GM12865 (cell line): ENCODE measurements around the gene SIRT5.
A peak's percentile ranks its signal among the peaks of the same experiment; 100 is the strongest.

ENCODE experiments used
- DNase-seq: peaks from one replicate; pipeline ENCODE4 v3.0.0; 2010; ENCODE audit warnings: low read depth
- H3K4me3 ChIP-seq: 2 replicates; pipeline ENCODE4 v1.5.1; 2011; ENCODE audit warnings: mild to moderate bottlenecking, low read depth, low read length, control low read depth
- CTCF ChIP-seq: IDR thresholded peaks from 2 replicates; pipeline ENCODE4 v1.5.1; 2011; ENCODE audit warnings: low read length, control low read depth, low read depth, inconsistent platforms; ENCODE audit not compliant: insufficient read depth; ENCODE audit errors: missing control alignments

The SIRT5 gene

GRCh38 chr6:13593720-13594119, 19.3 kb downstream of the SIRT5 start:
- H3K4me3 ChIP-seq: no peak overlapping the region
- DNase-seq: no peak
- no peak for TF ChIP-seq CTCF

GRCh38 chr6:13597073-13597472, 22.7 kb downstream of the SIRT5 start:
- H3K4me3 ChIP-seq: no peak overlapping the region

GRCh38 chr6:13600036-13600435, 25.6 kb downstream of the SIRT5 start:
- no peak for TF ChIP-seq CTCF
- no peak overlapping the region for H3K4me3 ChIP-seq
- DNase-seq: no peak

More at GRCh38 chr6:13597073-13597472, 22.7 kb downstream of the SIRT5 start:
- DNase-seq: no peak
- no peak for TF ChIP-seq CTCF

- no peak for TF ChIP-seq CTCF
- no peak for DNase-seq
- H3K4me3 ChIP-seq: no peak overlapping the region
These were observed 29.7 kb downstream of the SIRT5 start for GRCh38 chr6:13604135-13604534.

GRCh38 chr6:13604546-13605416, 30.4 kb downstream of the SIRT5 start:
- no peak for TF ChIP-seq CTCF
- no peak for DNase-seq
- no peak overlapping the region for H3K4me3 ChIP-seq

GRCh38 chr6:13605634-13606033, 31.2 kb downstream of the SIRT5 start:
- no peak for DNase-seq
- TF ChIP-seq CTCF: no peak
- H3K4me3 ChIP-seq: no peak overlapping the region

GRCh38 chr6:13611715-13612114, 37.3 kb downstream of the SIRT5 start:
- H3K4me3 ChIP-seq: peak overlapping the region; percentile 8
- peak; percentile 56 for DNase-seq

More at GRCh38 chr6:13611715-13612114, 37.3 kb downstream of the SIRT5 start:
- TF ChIP-seq CTCF: no peak
